Astrocyte (in vitro differentiated cells and primary cell): ENCODE measurements around the gene ZNF121.

ENCODE experiments used
- CTCF ChIP-seq: IDR thresholded peaks from 2 replicates; pipeline ENCODE4 v1.5.1; 2011; ENCODE audit warnings: low read depth, mild to moderate bottlenecking, inconsistent platforms, low read length, moderate library complexity; ENCODE audit not compliant: insufficient read depth
- EZH2 ChIP-seq: IDR thresholded peaks from 2 replicates; pipeline ENCODE4 v1.6.1; 2012; ENCODE audit warnings: mild to moderate bottlenecking, low read length, inconsistent platforms; ENCODE audit not compliant: insufficient read depth

GRCh38 chr19:9615844-9616243 lies 31.5 kb upstream of the ZNF121 start:
- no peak for TF ChIP-seq CTCF
- TF ChIP-seq EZH2, result no peak
